NCI-H345 (cell line): ENCODE results near the gene AUTS2.
A peak's percentile ranks its signal among the peaks of the same experiment; 100 is the strongest.

Source experiments
- DNase-seq: peaks from one replicate; lab custom pipeline; 2025; lab: John Stamatoyannopoulos, UW

AUTS2 gene

GRCh38 chr7:69599955-69600709 is 1.9 kb downstream of the AUTS2 start:
- DNase-seq: peak; percentile 20

GRCh38 chr7:69600710-69601519 is 2.6 kb downstream of the AUTS2 start:
- no peak for DNase-seq

- DNase-seq: no peak
These were observed 4.2 kb downstream of the AUTS2 start for GRCh38 chr7:69602522-69602921.

- DNase-seq: no peak
These were observed 5.1 kb downstream of the AUTS2 start for GRCh38 chr7:69603351-69603750.

- no peak for DNase-seq
These were observed 5.7 kb downstream of the AUTS2 start for GRCh38 chr7:69603937-69604494.

GRCh38 chr7:69605070-69605469 is 6.8 kb downstream of the AUTS2 start:
- no peak for DNase-seq

GRCh38 chr7:69605546-69605945 is 7.3 kb downstream of the AUTS2 start:
- DNase-seq: no peak

GRCh38 chr7:69608049-69608448 is 9.8 kb downstream of the AUTS2 start:
- no peak for DNase-seq

- no peak for DNase-seq
These were observed 10.6 kb downstream of the AUTS2 start for GRCh38 chr7:69608878-69609277.

- DNase-seq: no peak
These were observed 11.5 kb downstream of the AUTS2 start for GRCh38 chr7:69609541-69610373.

GRCh38 chr7:69610374-69611084 is 12.3 kb downstream of the AUTS2 start:
- no peak for DNase-seq

- no peak for DNase-seq
These were observed 14.7 kb downstream of the AUTS2 start for GRCh38 chr7:69612981-69613380.

- DNase-seq: no peak
These were observed 15.6 kb downstream of the AUTS2 start for GRCh38 chr7:69613846-69614245.

GRCh38 chr7:69615685-69616084 is 17.4 kb downstream of the AUTS2 start:
- DNase-seq: no peak

GRCh38 chr7:69617364-69617763 is 19.1 kb downstream of the AUTS2 start:
- no peak for DNase-seq

GRCh38 chr7:69619054-69619453 is 20.8 kb downstream of the AUTS2 start:
- DNase-seq: no peak

GRCh38 chr7:69619635-69620034 is 21.4 kb downstream of the AUTS2 start:
- no peak for DNase-seq

GRCh38 chr7:69620063-69620462 is 21.8 kb downstream of the AUTS2 start:
- no peak for DNase-seq

GRCh38 chr7:69620650-69621049 is 22.4 kb downstream of the AUTS2 start:
- DNase-seq: no peak

- no peak for DNase-seq
These were observed 23.9 kb downstream of the AUTS2 start for GRCh38 chr7:69622014-69622835.

GRCh38 chr7:69622960-69623359 is 24.7 kb downstream of the AUTS2 start:
- DNase-seq: no peak
